H1 (cell line): ENCODE results near the gene JAG2. TPM values are rescaled to one million over a fixed set of nuclear protein-coding genes. Genes with fewer than 3 reads are reported as not detected.

Experiments
- CTCF ChIA-PET: fragments of 300-600 bp; sonication (Branson Sonifier 250); formaldehyde crosslinking; loops from one replicate; lab custom pipeline; 2021; ENCODE audit not compliant: partially characterized antibody; lab: Charles Lee
- POLR2A ChIA-PET: fragments of 300-600 bp; sonication (Branson Sonifier 250); formaldehyde crosslinking; loops from one replicate; lab custom pipeline; 2021; ENCODE audit warnings: inconsistent platforms; ENCODE audit not compliant: partially characterized antibody; lab: Charles Lee
- DNase-seq, 2 experiments: peaks; one replicate each; pipeline versions ENCODE4 v3.0.0 to v3.0.0-alpha.2; 2010 to 2022; ENCODE audit warnings: low spot score in 2 of 2, low read depth in 1 of 2, mixed read lengths in 1 of 2
- FAIRE-seq: peaks from 2 replicates; lab custom pipeline; 2011; peaks lifted over from hg19 to GRCh38; lab: Jason Lieb, UNC
- H2AFZ ChIP-seq: 2 replicates; pipeline ENCODE4 v1.8.1; 2012; ENCODE audit warnings: low read length, inconsistent platforms
- H2AK5ac ChIP-seq: 2 replicates; pipeline ENCODE4 v1.6.1; 2013; ENCODE audit warnings: low read depth, low read length
- H2BK120ac ChIP-seq: replicated peaks from 2 replicates; pipeline ENCODE3; 2013; ENCODE audit warnings: low read depth, low read length, inconsistent platforms
- H2BK12ac ChIP-seq: 2 replicates; pipeline ENCODE4 v1.6.1; 2013; ENCODE audit warnings: low read depth, low read length
- H2BK15ac ChIP-seq: 2 replicates; pipeline ENCODE4 v1.6.1; 2013; ENCODE audit warnings: low read length
- H2BK20ac ChIP-seq: 2 replicates; pipeline ENCODE4 v1.6.1; 2013; ENCODE audit warnings: low read length
- H2BK5ac ChIP-seq: 2 replicates; pipeline ENCODE4 v1.6.1; 2013; ENCODE audit warnings: low read depth, low read length
- H3K14ac ChIP-seq: 2 replicates; pipeline ENCODE4 v1.6.1; 2013; ENCODE audit warnings: inconsistent platforms; ENCODE audit not compliant: insufficient read length
- H3K18ac ChIP-seq: 2 replicates; pipeline ENCODE4 v1.6.1; 2013; ENCODE audit warnings: low read length; ENCODE audit errors: extremely low read depth
- H3K23ac ChIP-seq: 2 replicates; pipeline ENCODE4 v1.6.1; 2013; ENCODE audit warnings: inconsistent platforms; ENCODE audit not compliant: insufficient read length
- H3K23me2 ChIP-seq: 2 replicates; pipeline ENCODE4 v1.6.1; 2013; ENCODE audit warnings: low read depth, low read length
- H3K27ac ChIP-seq: 2 replicates; pipeline ENCODE4 v1.6.1; 2011; ENCODE audit warnings: low read depth, low read length, inconsistent platforms
- H3K27me3 ChIP-seq, 4 experiments: replicated peaks in 1 of 4; 1 replicate in 1 of 4; 2 replicates in 3 of 4; pipeline versions ENCODE4 v1.6.1 to v1.8.1; 2011 to 2013; ENCODE audit warnings: low read length in 3 of 4, mild to moderate bottlenecking in 3 of 4, inconsistent platforms in 2 of 4, mixed read lengths in 2 of 4, moderate library complexity in 1 of 4; ENCODE audit not compliant: control insufficient read depth in 3 of 4, insufficient read depth in 3 of 4; ENCODE audit errors: extremely low read depth in 1 of 4
- H3K36me3 ChIP-seq, 4 experiments: 2 replicates each; pipeline versions ENCODE4 v1.6.1 to v1.8.1; 2011 to 2013; ENCODE audit warnings: mild to moderate bottlenecking in 4 of 4, low read length in 3 of 4, moderate library complexity in 2 of 4, control low read depth in 1 of 4, inconsistent platforms in 1 of 4; ENCODE audit not compliant: insufficient read depth in 4 of 4, control insufficient read depth in 2 of 4
- H3K4ac ChIP-seq: replicated peaks from 2 replicates; pipeline ENCODE3; 2013; ENCODE audit warnings: low read length, low read depth, mixed read lengths, inconsistent platforms; ENCODE audit not compliant: insufficient read length
- H3K4me1 ChIP-seq, 4 experiments: replicated peaks in 1 of 4; 1 replicate in 1 of 4; 2 replicates in 3 of 4; pipeline versions ENCODE4 v1.6.1 to v1.8.1; 2011 to 2013; ENCODE audit warnings: low read length in 3 of 4, inconsistent platforms in 2 of 4, mixed read lengths in 1 of 4; ENCODE audit not compliant: insufficient read depth in 4 of 4, control insufficient read depth in 3 of 4
- H3K4me2 ChIP-seq, 2 experiments: 2 replicates each; pipeline versions ENCODE4 v1.6.1 to v1.8.1; 2011 to 2013; ENCODE audit warnings: low read depth in 2 of 2, low read length in 2 of 2, control low read depth in 1 of 2, inconsistent platforms in 1 of 2, mild to moderate bottlenecking in 1 of 2; ENCODE audit not compliant: insufficient read depth in 1 of 2
- H3K4me3 ChIP-seq, 4 experiments: fragments of 200-600, 300-600 bp in 1 of 4; sonication (generic), shearing (Covaris generic), sonication (Bioruptor Twin) in 1 of 4; 2 replicates each; pipeline versions ENCODE4 v1.5.1 to v1.8.1; 2011 to 2016; ENCODE audit warnings: low read length in 4 of 4, low read depth in 3 of 4, control low read depth in 2 of 4, inconsistent platforms in 2 of 4, mild to moderate bottlenecking in 2 of 4, mixed read lengths in 1 of 4, moderate library complexity in 1 of 4; ENCODE audit not compliant: insufficient read depth in 2 of 4; ENCODE audit errors: extremely low read depth in 1 of 4
- H3K56ac ChIP-seq: replicated peaks from 2 replicates; pipeline ENCODE3; 2013; ENCODE audit warnings: low read depth, mild to moderate bottlenecking, mixed read lengths, low read length, inconsistent platforms; ENCODE audit not compliant: insufficient read length
- H3K79me1 ChIP-seq: 2 replicates; pipeline ENCODE4 v1.6.1; 2013; ENCODE audit warnings: low read depth, low read length, control low read depth
- H3K79me2 ChIP-seq, 2 experiments: 2 replicates each; pipeline versions ENCODE4 v1.6.1 to v1.8.1; 2012 to 2013; ENCODE audit warnings: low read length in 2 of 2, mild to moderate bottlenecking in 2 of 2, inconsistent platforms in 1 of 2; ENCODE audit not compliant: insufficient read depth in 2 of 2, control insufficient read depth in 1 of 2
- H3K9ac ChIP-seq, 4 experiments: replicated peaks in 1 of 4; 1 replicate in 1 of 4; 2 replicates in 3 of 4; pipeline versions ENCODE4 v1.6.1 to v1.8.1; 2011 to 2013; ENCODE audit warnings: low read depth in 3 of 4, low read length in 3 of 4, control low read depth in 2 of 4, mild to moderate bottlenecking in 2 of 4, moderate library complexity in 2 of 4, inconsistent platforms in 1 of 4; ENCODE audit errors: extremely low read depth in 1 of 4
- H3K9me3 ChIP-seq, 2 experiments: 2 replicates each; pipeline versions ENCODE4 v1.6.1 to v1.8.1; 2012 to 2013; ENCODE audit warnings: mild to moderate bottlenecking in 2 of 2, moderate library complexity in 2 of 2, control low read depth in 1 of 2, inconsistent platforms in 1 of 2, low read depth in 1 of 2, low read length in 1 of 2, mixed read lengths in 1 of 2; ENCODE audit not compliant: insufficient read depth in 2 of 2
- H4K20me1 ChIP-seq, 2 experiments: replicated peaks in 1 of 2; 2 replicates each; pipeline versions ENCODE3 to v1.8.1; 2011 to 2013; ENCODE audit warnings: inconsistent platforms in 2 of 2, low read length in 2 of 2, mild to moderate bottlenecking in 1 of 2; ENCODE audit not compliant: insufficient read depth in 2 of 2, control insufficient read depth in 1 of 2
- H4K5ac ChIP-seq: 2 replicates; pipeline ENCODE4 v1.6.1; 2013; ENCODE audit warnings: low read length, low read depth, mixed read lengths, inconsistent platforms; ENCODE audit not compliant: insufficient read length
- H4K8ac ChIP-seq: 2 replicates; pipeline ENCODE4 v1.8.0; 2013; ENCODE audit warnings: mild to moderate bottlenecking, moderate library complexity, low read length, inconsistent platforms; ENCODE audit not compliant: insufficient read depth; ENCODE audit errors: extremely low read depth
- H4K91ac ChIP-seq: replicated peaks from 2 replicates; pipeline ENCODE3; 2013; ENCODE audit warnings: low read length, mixed read lengths, inconsistent platforms; ENCODE audit not compliant: insufficient read length
- BRCA1 ChIP-seq: IDR thresholded peaks from 2 replicates; pipeline ENCODE4 v1.6.1; 2012; ENCODE audit warnings: low read depth, low read length, improper control_type of control experiment
- CHD1 ChIP-seq: IDR thresholded peaks from 2 replicates; pipeline ENCODE4 v1.6.1; 2012; ENCODE audit warnings: low read depth, low read length, improper control_type of control experiment
- GABPA ChIP-seq: IDR thresholded peaks from 2 replicates; pipeline ENCODE4 v1.6.1; 2011; ENCODE audit warnings: mild to moderate bottlenecking, low read length, moderate library complexity, borderline replicate concordance; ENCODE audit not compliant: insufficient read depth
- JUND ChIP-seq: IDR thresholded peaks from 2 replicates; pipeline ENCODE4 v1.6.1; 2011; ENCODE audit warnings: mild to moderate bottlenecking, improper control_type of control experiment, low read length
- MAFK ChIP-seq: IDR thresholded peaks from 2 replicates; pipeline ENCODE4 v1.6.1; 2012; ENCODE audit warnings: low read depth, mild to moderate bottlenecking, improper control_type of control experiment, low read length
- RNF2 ChIP-seq: fragments of 200-900, 300-1000 bp; sonication (generic); IDR thresholded peaks from 2 replicates; pipeline ENCODE4 v1.7.1; 2016; ENCODE audit warnings: borderline replicate concordance, low read depth, mild to moderate bottlenecking, antibody characterized with exemption, low read length; ENCODE audit not compliant: poor library complexity, severe bottlenecking; ENCODE audit errors: missing control alignments
- SAP30 ChIP-seq: fragments of 300-600 bp; sonication (generic); IDR thresholded peaks from 2 replicates; pipeline ENCODE4 v1.7.1; 2012; ENCODE audit warnings: low read length, moderate library complexity, mild to moderate bottlenecking, inconsistent platforms; ENCODE audit not compliant: insufficient read depth, insufficient replicate concordance
- TEAD4 ChIP-seq: IDR thresholded peaks from 2 replicates; pipeline ENCODE4 v1.6.1; 2012; ENCODE audit warnings: low read depth, low read length, inconsistent platforms, mixed read lengths
- WGBS, 2 experiments: shearing (Covaris generic) in 1 of 2; methylation state at CpG; one replicate each; pipeline versions ENCODE4 v1.1.6 to v1.1.7; 2013 to 2015; ENCODE audit warnings: low lambda C conversion rate in 2 of 2, mixed read lengths in 2 of 2, inconsistent platforms in 1 of 2, low coverage in 1 of 2, missing lambda C conversion rate in 1 of 2; ENCODE audit not compliant: insufficient replicate concordance in 2 of 2, insufficient coverage in 1 of 2, insufficient read length in 1 of 2; ENCODE audit errors: extremely low coverage in 1 of 2, missing lambda C conversion rate in 1 of 2; 5-methylcytosine and 5-hydroxymethylcytosine counted together
- polyA plus RNA-seq, 7 experiments: library from polyadenylated mRNA; depleted of rRNA in 3 of 7; stranded (reverse) in 5 of 7; unstranded in 2 of 7; fragments of >200 nt in 5 of 7; fragments of 200-250 nt in 2 of 7; gene quantifications; 1 replicate in 5 of 7; 2 replicates in 1 of 7; 4 replicates in 1 of 7; pipeline versions ENCODE4 v1.2.1 to v1.2.3, GENCODE V29; 2011 to 2013; ENCODE audit warnings: missing spikeins in 2 of 7, mixed read lengths in 2 of 7
- total RNA-seq: library from RNA; stranded (reverse); fragmentation: NEBNext Ultra II Directional; extraction: Animal tissue kit (Norgen Biotek cat#: 25700); gene quantifications from 2 replicates; pipeline ENCODE4 v1.2.1, GENCODE V29; 2021

The JAG2 gene
- total and polyA plus RNA-seq, 2 of the 8 experiments (the other 6 are each of a cell fraction or from before 2014, with no cell fraction given) = 2.8 to 6.2 TPM

DNA sequence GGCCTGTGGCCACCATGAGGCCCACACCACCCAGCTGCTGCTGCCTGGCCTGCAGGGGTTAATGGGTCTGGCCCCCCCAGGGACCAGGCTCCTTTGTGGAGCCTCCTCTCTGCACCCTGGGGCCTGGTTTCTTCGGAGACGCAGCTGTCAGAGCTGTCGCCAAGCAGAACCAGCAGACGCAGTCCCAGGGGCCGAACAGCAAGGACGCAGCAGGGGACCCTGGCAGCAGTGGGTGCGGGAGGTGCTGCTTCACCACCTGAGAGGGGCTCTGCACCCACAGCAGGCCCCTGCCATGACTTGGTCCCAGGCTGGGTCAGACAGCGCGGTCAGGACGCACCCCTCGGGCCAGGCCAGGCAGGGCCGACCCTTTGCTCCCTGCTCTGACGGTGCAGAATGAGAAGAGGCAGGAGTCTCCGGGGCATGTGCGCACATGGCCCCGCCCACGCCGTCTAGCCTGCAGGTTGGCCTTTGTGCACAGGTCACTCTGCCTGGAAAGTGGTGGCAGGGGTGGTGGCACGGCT lies 30.5 kb downstream of the JAG2 start:
- POLR2A ChIA-PET = interaction anchor here (0.8 to 1.4 kb wide), 2 partner anchors 16 to 31 kb away, joined by 3 read pairs; no protein-coding TSS in a partner anchor
- Histone ChIP-seq H4K5ac (no peak overlapping the region), H2BK20ac (no peak overlapping the region), H3K14ac (no peak overlapping the region), H3K23ac (no peak overlapping the region), H2AK5ac (no peak overlapping the region), H3K79me1 (no peaks in the 10 kb centered on the region), H3K4me3 (no peak overlapping the region), H2BK120ac (no peak overlapping the region), H3K56ac (no peak overlapping the region), H2AFZ (no peak overlapping the region), H3K36me3 (peaks cover 0 to 4% (median 0%) of the 10 kb centered on the region in 4 experiments; a peak in 2 of 8 replicates), H3K23me2 (no peaks in the 10 kb centered on the region), H2BK5ac (no peak overlapping the region), H3K27me3 (no peaks in the 10 kb centered on the region), H3K4me2 (no peak overlapping the region), H3K9me3 (peaks cover 5 to 16% of the 10 kb centered on the region in 2 experiments), H3K18ac (no peak overlapping the region), H3K4ac (no peak overlapping the region), H3K79me2 (no peaks in the 10 kb centered on the region), H2BK15ac (no peak overlapping the region), H3K27ac (no peak overlapping the region), H3K4me1 (peaks cover 0 to 9% (median 0%) of the 10 kb centered on the region in 4 experiments; a peak in 3 of 7 replicates), H4K8ac (no peak overlapping the region; the same call in 1 of the 2 replicates), H4K20me1 (peaks cover 0 to 2% of the 10 kb centered on the region in 2 experiments), H2BK12ac (no peak overlapping the region), H3K9ac (no peak overlapping the region), H4K91ac (no peak overlapping the region)
- CTCF ChIA-PET = interaction anchor here (0.9 to 1.7 kb wide), 3 partner anchors 14 to 44 kb away, joined by 3 to 6 read pairs (median 3); no protein-coding TSS in a partner anchor
- DNase-seq = no peak
- no peak for FAIRE-seq
- TF ChIP-seq SAP30 = no peak
- no peak for TF ChIP-seq JUND
- TF ChIP-seq TEAD4 = no peak
- no peak for TF ChIP-seq CHD1
- no peak for TF ChIP-seq RNF2
- TF ChIP-seq BRCA1 = no peak
- no peak for TF ChIP-seq MAFK
- TF ChIP-seq GABPA = no peak
- 93% methylated on average over 19 of the region's 19 CpGs; no CpG with 5 or more reads in 1 of the 2 experiments for WGBS, 2 experiments
